ENCODE measurements around the gene WDFY2. TPM values are rescaled to one million over a fixed set of nuclear protein-coding genes. Genes with fewer than 3 reads are reported as not detected.

The WDFY2 gene
- total and polyA plus RNA-seq, 2 of the 13 experiments (the other 11 are each of a cell fraction or from before 2014, with no cell fraction given): 22.6 to 27.0 TPM

- TF ChIP-seq ATF6 (CRISPR knock-in tag; conservative IDR thresholded peaks at IDR 0.05) (no peak), ZNF34 (CRISPR knock-in tag; IDR thresholded peaks at IDR 0.05; ENCODE audit: borderline replicate concordance) (no peak), PHF8 (CRISPR knock-in tag; IDR thresholded peaks at IDR 0.05) (peak; percentile 50), ZNF704 (CRISPR knock-in tag; IDR thresholded peaks at IDR 0.05; ENCODE audit: borderline replicate concordance) (no peak; the same call in 1 of the 2 replicates), HOXA9 (CRISPR knock-in tag; IDR thresholded peaks at IDR 0.05; ENCODE audit: borderline replicate concordance) (no peak), ZNF557 (CRISPR knock-in tag; IDR thresholded peaks at IDR 0.05) (no peak), ZNF773 (CRISPR knock-in tag; IDR thresholded peaks at IDR 0.05; ENCODE audit: borderline replicate concordance) (no peak), KDM5B (CRISPR knock-in tag; IDR thresholded peaks at IDR 0.05; ENCODE audit: borderline replicate concordance) (peak; percentile 30; the same call in 1 of the 2 replicates), ZNF720 (CRISPR knock-in tag; IDR thresholded peaks at IDR 0.05) (no peak), ZBTB40 (IDR thresholded peaks at IDR 0.05) (no peak), ZBTB40 (CRISPR knock-in tag; IDR thresholded peaks at IDR 0.05) (peak; percentile 27; the same call in 1 of the 2 replicates), ZNF143 (CRISPR knock-in tag; IDR thresholded peaks at IDR 0.05) (peak; percentile 98), MBNL3 (CRISPR knock-in tag; conservative IDR thresholded peaks at IDR 0.05) (no peak), ZFP36 (IDR thresholded peaks at IDR 0.05; ENCODE audit: borderline replicate concordance, low read depth, low read length, partially characterized antibody) (no peak), NR1H2 (CRISPR knock-in tag; IDR thresholded peaks at IDR 0.05; ENCODE audit: borderline replicate concordance, low read depth) (no peak), HMG20B (CRISPR knock-in tag; conservative IDR thresholded peaks at IDR 0.05) (no peak), EHMT2 (IDR thresholded peaks at IDR 0.05; ENCODE audit: borderline replicate concordance, low read depth, low read length) (no peak)
These were observed at the start of gene WDFY2 (continued) for GRCh38 chr13:51583875-51584730.

Data from HepG2 (cell line).